NCI-H1436 treated with DMSO at 0.1 percent for 48 hours (cell line): Measurements from ENCODE around the gene SLC39A3.

Experiments used
- DNase-seq: peaks from one replicate; lab custom pipeline; 2025; lab: John Stamatoyannopoulos, UW

SLC39A3 gene

GRCh38 chr19:2747349-2747748 is 7.5 kb upstream of the SLC39A3 start:
- no peak for DNase-seq

DNA sequence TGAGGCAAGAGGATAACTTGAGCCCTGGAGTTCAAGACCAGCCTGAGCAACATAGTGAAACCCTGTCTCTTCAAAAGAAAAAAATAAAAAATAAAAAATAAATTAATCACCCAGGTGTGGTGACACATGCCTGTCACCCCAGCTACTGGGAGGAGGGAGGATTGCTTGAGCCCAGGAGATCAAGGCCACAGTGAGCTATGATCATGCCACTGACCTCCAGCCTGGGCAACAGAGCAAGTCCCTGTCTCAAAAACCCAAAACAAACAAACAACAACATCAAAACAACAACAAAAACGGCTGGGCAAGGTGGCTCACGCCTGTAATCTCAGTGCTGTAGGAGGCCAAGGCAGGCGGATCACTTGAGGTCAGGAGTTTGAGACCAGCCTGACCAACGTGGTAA is 4.3 kb upstream of the SLC39A3 start:
- no peak for DNase-seq

DNA sequence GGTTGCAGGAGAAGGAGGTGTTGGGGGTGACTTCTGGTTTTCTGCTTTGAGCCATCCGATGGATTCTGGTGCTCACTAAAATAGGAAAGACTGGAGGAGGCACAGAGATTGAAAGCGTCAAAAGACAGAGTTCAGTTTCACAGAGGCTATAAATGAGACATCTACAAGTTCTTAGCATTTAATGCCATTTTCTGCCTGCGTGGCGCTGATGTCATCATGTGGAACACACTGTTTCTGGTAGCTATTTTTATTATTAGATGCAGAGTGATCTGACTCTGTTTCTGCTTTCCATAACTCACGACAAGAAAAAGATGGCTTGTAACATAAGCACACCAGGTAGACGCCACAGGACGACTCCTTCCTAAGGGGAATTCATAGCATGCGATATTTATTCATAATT is 3.3 kb upstream of the SLC39A3 start:
- DNase-seq = no peak

- DNase-seq = no peak
Measured at GRCh38 chr19:2740314-2740656, 468 bp upstream of the SLC39A3 start.

- no peak for DNase-seq
Measured at GRCh38 chr19:2736550-2737190, 3.1 kb downstream of the SLC39A3 start.

- no peak for DNase-seq
Measured at GRCh38 chr19:2735374-2735773, 4.4 kb downstream of the SLC39A3 start.

- no peak for DNase-seq
Measured at GRCh38 chr19:2734589-2735288, 5.1 kb downstream of the SLC39A3 start.

DNA sequence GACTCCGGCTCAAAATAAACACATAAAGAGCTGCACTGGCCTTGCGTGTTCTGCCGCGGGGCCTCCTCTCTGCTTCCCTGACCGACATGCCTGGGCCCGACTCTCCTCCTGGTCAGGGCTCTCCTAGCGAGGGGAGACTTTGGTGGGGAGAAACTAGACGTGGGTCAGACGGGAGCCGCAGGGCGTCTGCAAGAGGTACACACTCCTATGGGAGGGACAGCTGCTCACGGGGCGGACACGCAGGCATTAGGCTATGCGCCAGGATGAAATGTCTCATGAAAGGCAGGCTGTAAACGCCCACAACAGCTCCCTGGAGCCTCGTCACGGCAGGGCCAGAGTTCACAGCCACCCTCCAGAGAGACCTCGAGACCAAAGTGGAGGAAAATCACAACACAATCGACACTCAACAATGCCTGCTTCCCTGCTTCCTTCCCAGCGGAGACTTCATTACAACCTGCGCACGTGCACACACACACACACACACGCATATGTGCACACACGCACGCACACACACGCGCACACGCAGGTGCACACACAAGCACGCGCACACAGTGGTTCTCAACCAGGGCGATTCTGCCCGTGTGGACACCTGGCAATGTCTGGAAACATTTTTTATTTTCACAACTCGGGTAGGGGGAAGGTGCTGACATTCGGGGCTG is 5.8 kb downstream of the SLC39A3 start:
- DNase-seq = no peak

DNA sequence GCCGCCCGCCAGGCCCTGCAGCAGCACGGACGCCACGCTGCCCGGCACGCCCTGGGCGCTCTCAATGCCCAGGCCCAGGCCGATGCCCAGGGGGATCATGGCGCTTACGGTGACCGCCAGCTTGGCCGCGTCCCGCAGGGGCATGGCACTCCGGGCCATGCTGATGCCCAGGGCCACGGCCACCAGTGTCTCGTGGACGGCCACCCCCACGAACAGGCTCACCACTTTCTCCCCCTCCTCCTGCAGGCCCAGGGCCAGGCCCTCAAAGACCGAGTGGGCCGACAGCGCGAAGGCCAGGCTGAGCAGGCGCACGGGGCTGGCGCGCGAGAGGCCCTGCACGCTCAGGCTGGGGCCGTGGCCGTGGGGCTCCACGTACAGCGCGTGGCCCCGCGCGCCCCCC is 6.9 kb downstream of the SLC39A3 start:
- DNase-seq = no peak

- DNase-seq = no peak
Measured at GRCh38 chr19:2732157-2732725, 7.6 kb downstream of the SLC39A3 start.

GRCh38 chr19:2731181-2731995 is 8.4 kb downstream of the SLC39A3 start:
- no peak for DNase-seq

GRCh38 chr19:2729943-2730818 is 9.6 kb downstream of the SLC39A3 start:
- DNase-seq = no peak

DNA sequence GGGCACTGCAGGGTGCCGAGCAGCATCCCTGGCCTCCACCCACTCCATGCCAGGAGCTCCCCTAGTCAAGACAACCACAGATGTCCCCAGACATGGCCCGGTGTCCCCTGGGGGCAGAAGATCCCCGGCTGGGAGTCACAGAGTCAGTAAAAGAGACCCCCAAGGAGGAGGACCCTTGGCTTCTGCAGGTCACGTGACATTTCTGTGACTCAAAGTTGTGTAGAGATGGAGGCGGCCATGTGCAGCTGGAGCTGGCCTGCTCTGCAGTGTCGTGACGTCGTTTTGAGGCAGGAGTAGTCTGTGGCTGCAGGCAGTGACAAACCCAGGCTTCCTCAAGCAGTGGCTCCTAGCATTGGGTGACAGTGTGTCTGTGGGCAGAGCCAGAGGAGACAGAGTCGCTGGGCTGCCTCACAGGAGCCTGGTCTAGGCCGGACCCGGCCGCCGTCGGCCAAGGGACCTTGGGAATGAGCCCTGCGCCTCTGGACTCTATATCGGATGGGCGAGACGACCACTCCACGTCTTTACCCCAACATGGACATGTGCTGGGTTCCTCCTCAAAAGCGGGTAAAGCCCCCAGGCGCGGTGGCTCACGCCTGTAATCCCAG is 10.9 kb downstream of the SLC39A3 start:
- DNase-seq = no peak

DNA sequence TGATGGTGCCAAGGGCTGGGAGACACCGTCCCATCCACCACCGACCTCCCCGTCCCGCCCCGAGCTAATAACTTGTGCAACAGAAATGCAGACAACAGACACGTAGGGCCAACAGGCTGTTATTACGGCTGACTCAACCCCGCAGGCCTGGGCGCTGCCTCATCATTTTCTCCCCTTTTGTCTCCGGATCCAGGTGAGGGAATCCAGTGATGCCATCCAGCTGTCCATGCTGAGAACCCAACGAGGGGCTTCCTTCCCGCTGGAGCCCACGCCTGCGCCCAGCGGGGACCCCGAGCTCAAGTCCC is 12.2 kb downstream of the SLC39A3 start:
- no peak for DNase-seq

GRCh38 chr19:2726904-2727639 is 12.7 kb downstream of the SLC39A3 start:
- no peak for DNase-seq

DNA sequence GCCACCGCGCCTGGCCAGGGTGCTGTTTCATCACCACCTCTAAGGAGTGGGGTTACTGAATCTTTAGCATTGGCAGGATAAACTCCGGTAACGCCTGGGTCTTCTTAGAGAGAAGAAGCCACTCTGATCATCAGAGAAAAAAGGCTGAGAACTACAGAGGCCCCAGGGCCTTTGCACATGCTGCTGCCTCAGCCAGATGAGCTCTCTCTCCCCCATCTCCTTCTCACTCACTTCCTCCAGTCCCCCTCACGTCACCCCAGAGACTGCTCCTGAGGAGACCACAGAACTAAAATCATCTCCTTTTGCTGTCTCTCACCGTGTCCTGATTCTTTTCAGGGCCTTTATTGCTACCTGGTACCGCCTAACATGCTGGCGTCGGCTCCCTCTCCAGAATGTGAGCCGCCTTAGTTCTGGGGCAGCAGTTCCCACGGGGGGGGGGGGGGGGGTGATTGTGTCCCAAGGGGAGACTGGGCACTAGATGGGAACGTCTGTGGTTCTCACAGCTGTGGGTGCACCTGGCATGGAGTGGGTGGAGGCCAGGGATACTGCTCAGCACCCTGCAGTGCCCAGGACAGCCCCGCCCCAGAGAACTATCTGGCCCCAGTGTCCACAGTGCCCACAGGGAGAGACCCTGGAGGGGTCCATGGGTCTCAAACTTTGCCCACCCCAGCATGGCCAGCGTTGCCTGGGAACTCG is 13.5 kb downstream of the SLC39A3 start:
- no peak for DNase-seq

GRCh38 chr19:2724148-2724557 is 15.7 kb downstream of the SLC39A3 start:
- no peak for DNase-seq

DNA sequence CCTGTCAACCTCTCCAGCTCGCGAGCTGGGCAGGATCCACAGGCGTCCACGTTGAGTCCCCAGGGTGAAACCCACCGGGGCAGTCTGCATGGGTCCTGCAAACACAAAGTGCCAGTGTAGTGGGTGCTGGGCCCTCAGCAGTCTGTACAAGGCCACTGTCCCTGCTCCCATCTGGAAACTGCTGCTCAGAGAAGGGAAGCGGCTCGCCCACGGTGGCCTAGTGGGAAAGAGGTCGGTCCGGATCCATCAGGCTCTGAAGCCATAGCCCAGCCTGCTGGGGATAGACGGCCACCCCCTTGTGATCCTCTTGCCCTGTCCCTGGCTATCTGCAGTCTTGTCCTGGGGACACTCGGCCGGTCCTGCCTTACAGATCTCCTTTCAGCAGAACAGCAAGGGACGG is 16.1 kb downstream of the SLC39A3 start:
- DNase-seq = no peak

DNA sequence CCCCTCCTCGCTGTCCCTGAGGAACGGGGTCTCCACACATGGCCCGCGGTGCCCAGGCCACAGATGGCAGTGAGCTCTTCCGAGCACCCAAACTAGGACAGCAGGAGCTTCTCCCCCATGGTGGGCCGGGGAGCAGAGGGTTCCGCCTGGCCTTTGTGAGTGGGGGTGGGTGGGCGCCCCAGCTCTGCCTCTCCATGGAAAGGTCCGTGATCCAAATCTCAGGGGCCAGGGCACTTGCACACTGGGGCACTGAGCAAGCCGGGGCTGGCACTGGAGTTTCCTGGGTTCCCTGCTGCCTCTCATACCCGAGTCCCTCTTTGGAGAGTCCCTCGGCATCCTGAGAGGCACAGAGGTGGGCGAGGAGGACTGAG is 16.5 kb downstream of the SLC39A3 start:
- DNase-seq = no peak
